K562 (cell line): ENCODE measurements around the gene PRAME. TPM values are rescaled to one million over a fixed set of nuclear protein-coding genes. Genes with fewer than 3 reads are reported as not detected.

Source experiments
- ATAC-seq: fragments of 200-7000 bp; cut with Tn5 transposase; 3 replicates; pipeline ENCODE4 v1.9.1; 2020; ENCODE audit warnings: moderate library complexity
- BruUV-seq: library from RNA; stranded (reverse); fragments of 400-500 nt; replicated peaks from 2 replicates; lab custom pipeline; 2021; lab: Mats Ljungman, UMichigan
- CTCF ChIA-PET: fragments of 300-600 bp; formaldehyde crosslinking; extraction: SDS; loops from one replicate; lab custom pipeline; 2021; ENCODE audit warnings: low intra/inter-chr PET ratio; lab: Yijun Ruan, JAX
- POLR2A ChIA-PET: fragments of 300-600, 350-650 bp; sonication (Branson Sonifier 250); formaldehyde crosslinking; extraction: SDS; loops from one replicate; lab custom pipeline; 2021; ENCODE audit warnings: antibody characterized with exemption, inconsistent platforms; lab: Yijun Ruan, JAX
- DNase-seq, 4 experiments: peaks; one replicate each; pipeline versions ENCODE4 v3.0.0 to v3.0.0-alpha.2; 2011 to 2018; ENCODE audit warnings: low spot score in 3 of 4, mixed read lengths in 3 of 4; ENCODE audit errors: extremely low read depth in 1 of 4
- FAIRE-seq: peaks from 2 replicates; lab custom pipeline; 2011; peaks lifted over from hg19 to GRCh38; lab: Jason Lieb, UNC
- H2AFZ ChIP-seq: 2 replicates; pipeline ENCODE4 v1.6.0; 2011; ENCODE audit warnings: low read depth, low read length, control low read depth, inconsistent platforms
- H3K27ac ChIP-seq: fragments of 200-600 bp; 3 replicates; pipeline ENCODE4 v1.8.0; 2011; ENCODE audit warnings: low read depth, mild to moderate bottlenecking, control low read depth, inconsistent platforms, low read length, moderate library complexity, mixed read lengths; ENCODE audit errors: extremely low read depth
- H3K27me3 ChIP-seq, 2 experiments: fragments of 300-600 bp in 1 of 2; 2 replicates in 1 of 2; 3 replicates in 1 of 2; pipeline versions ENCODE4 v1.6.0 to v1.8.0; 2011; ENCODE audit warnings: inconsistent platforms in 2 of 2, low read length in 2 of 2, mild to moderate bottlenecking in 1 of 2, mixed read lengths in 1 of 2, moderate library complexity in 1 of 2; ENCODE audit not compliant: control insufficient read depth in 2 of 2, insufficient read depth in 2 of 2
- H3K36me3 ChIP-seq: fragments of 300-600 bp; 3 replicates; pipeline ENCODE4 v1.8.0; 2011; ENCODE audit warnings: mild to moderate bottlenecking, low read length, inconsistent platforms; ENCODE audit not compliant: control insufficient read depth, insufficient read depth
- H3K4me1 ChIP-seq, 2 experiments: fragments of 200-600 bp in 1 of 2; replicated peaks in 1 of 2; 2 replicates in 1 of 2; 3 replicates in 1 of 2; pipeline versions ENCODE4 v1.5.1 to v1.8.0; 2011; ENCODE audit warnings: inconsistent platforms in 2 of 2, low read length in 2 of 2, mild to moderate bottlenecking in 1 of 2, mixed read lengths in 1 of 2, moderate library complexity in 1 of 2; ENCODE audit not compliant: control insufficient read depth in 2 of 2, insufficient read depth in 2 of 2
- H3K4me2 ChIP-seq: 2 replicates; pipeline ENCODE4 v1.6.1; 2011; ENCODE audit warnings: low read length, control low read depth, inconsistent platforms, mixed read lengths; ENCODE audit not compliant: insufficient read depth
- H3K4me3 ChIP-seq: fragments of 200-600 bp; sonication (generic), shearing (Covaris generic); 2 replicates; pipeline ENCODE4 v1.5.1; 2016; ENCODE audit warnings: control low read depth, inconsistent platforms
- H3K79me2 ChIP-seq: fragments of 200-600 bp; 3 replicates; pipeline ENCODE4 v1.8.0; 2011; ENCODE audit warnings: low read length, inconsistent platforms; ENCODE audit not compliant: control insufficient read depth, insufficient read depth
- H3K9ac ChIP-seq, 2 experiments: 2 replicates each; pipeline versions ENCODE4 v1.6.0 to v1.6.1; 2011; ENCODE audit warnings: low read depth in 2 of 2, low read length in 2 of 2, control low read depth in 1 of 2, inconsistent platforms in 1 of 2, mild to moderate bottlenecking in 1 of 2, mixed read lengths in 1 of 2; ENCODE audit not compliant: insufficient read depth in 1 of 2
- H3K9me1 ChIP-seq: one replicate; pipeline ENCODE4 v1.6.0; 2011; ENCODE audit warnings: inconsistent platforms, mild to moderate bottlenecking, low read length, moderate library complexity; ENCODE audit not compliant: control insufficient read depth, insufficient read depth
- H3K9me3 ChIP-seq: replicated peaks from 2 replicates; pipeline ENCODE4 v1.5.1; 2011; ENCODE audit warnings: low read depth, low read length, inconsistent platforms; ENCODE audit not compliant: control insufficient read depth, insufficient read depth
- H4K20me1 ChIP-seq: replicated peaks from 2 replicates; pipeline ENCODE4 v1.6.1; 2011; ENCODE audit warnings: low read length, inconsistent platforms, mixed read lengths; ENCODE audit not compliant: control insufficient read depth, insufficient read depth
- CBFA2T3 ChIP-seq: fragments of 450-650 bp; IDR thresholded peaks from 2 replicates; pipeline ENCODE4 v1.6.1; 2017
- CHD1 ChIP-seq: fragments of 200-600 bp; sonication (generic); IDR thresholded peaks from one replicate; pipeline ENCODE4 v1.6.1; 2012; ENCODE audit warnings: mild to moderate bottlenecking, moderate library complexity, low read length, inconsistent platforms
- FOXK1 ChIP-seq: sonication (generic); formaldehyde crosslinking; IDR thresholded peaks from 2 replicates; pipeline ENCODE4 v1.8.0; 2022; ENCODE audit warnings: missing genetic modification reagents, mild to moderate bottlenecking, borderline replicate concordance
- GABPB1 ChIP-seq: sonication (generic); formaldehyde crosslinking; IDR thresholded peaks from 2 replicates; pipeline ENCODE4 v1.8.0; 2022; ENCODE audit warnings: mild to moderate bottlenecking, missing genetic modification reagents
- NFIX ChIP-seq: fragments of 250-450 bp; sonication (Bioruptor Pico); IDR thresholded peaks from 2 replicates; pipeline ENCODE4 v1.4.0; 2020; ENCODE audit warnings: low read depth, mild to moderate bottlenecking, moderate library complexity
- ZFP36 ChIP-seq: fragments of 150-350 bp; IDR thresholded peaks from 2 replicates; pipeline ENCODE4 v1.6.1; 2018; ENCODE audit warnings: low read length, low read depth; ENCODE audit not compliant: partially characterized antibody
- ZNF121 ChIP-seq: sonication (generic); formaldehyde crosslinking; conservative IDR thresholded peaks from 2 replicates; pipeline ENCODE4 v1.8.0; 2022; ENCODE audit warnings: missing genetic modification reagents
- ZNF316 ChIP-seq: fragments of 450-650 bp; IDR thresholded peaks from 2 replicates; pipeline ENCODE4 v1.6.1; 2016
- ZNF77 ChIP-seq: fragments of 250-450 bp; sonication (Bioruptor Pico); IDR thresholded peaks from 2 replicates; pipeline ENCODE4 v1.5.0; 2020
- WGBS: fragments of 100-300 bp; shearing (Covaris generic); methylation state at CpG from one replicate; pipeline ENCODE4 v1.1.6; 2016; ENCODE audit warnings: low coverage, mixed read lengths; ENCODE audit not compliant: insufficient coverage; ENCODE audit errors: missing lambda C conversion rate; 5-methylcytosine and 5-hydroxymethylcytosine counted together
- in situ Hi-C: fragments of 300-500 bp; cut with MboI; formaldehyde crosslinking; loops from 4 replicates; pipeline ENCODE4 v1.15.0; 2018; ENCODE audit warnings: inconsistent platforms, mixed read lengths
- intact Hi-C: fragments of 100-400 bp; cut with micrococcal nuclease; formaldehyde crosslinking; loops from 2 replicates; pipeline ENCODE4 v1.14.2; 2022
- polyA plus RNA-seq, 8 experiments: library from polyadenylated mRNA; depleted of rRNA in 4 of 8; stranded (reverse) in 5 of 8; unstranded in 3 of 8; fragments of >200 nt; fragmentation: Nextera tagmentation in 2 of 8; fragmentation: Illumina TruSeq in 1 of 8; extraction: Ambion mirVana in 2 of 8; extraction: Trizol in 1 of 8; gene quantifications; 2 replicates each; pipeline versions ENCODE4 v1.2.1 to v1.2.3, GENCODE V29; 2011 to 2014; ENCODE audit warnings: inconsistent platforms in 1 of 8, missing spikeins in 1 of 8
- total RNA-seq, 7 experiments: library from RNA; depleted of rRNA in 6 of 7; stranded (reverse); fragments of >200 nt in 6 of 7; fragmentation: Illumina TruSeq in 2 of 7; extraction: Trizol in 2 of 7; gene quantifications; 2 replicates each; pipeline versions ENCODE4 v1.2.1 to v1.2.3, GENCODE V29; 2011 to 2021; ENCODE audit warnings: low replicate concordance in 1 of 7
- TF ChIP-seq, protein P1 (sequence below): fragments of 450-650 bp; conservative IDR thresholded peaks from 2 replicates; pipeline ENCODE4 v1.6.1; 2016; ENCODE audit warnings: missing genetic modification characterization, low read depth, mild to moderate bottlenecking, missing compliant biosample characterization, moderate library complexity
- TF ChIP-seq, protein P2 (sequence below): sonication (generic); formaldehyde crosslinking; IDR thresholded peaks from 2 replicates; pipeline ENCODE4 v1.8.1; 2023; ENCODE audit warnings: mild to moderate bottlenecking, missing genetic modification reagents
- TF ChIP-seq, protein P3 (sequence below): sonication (generic); formaldehyde crosslinking; IDR thresholded peaks from 2 replicates; pipeline ENCODE4 v1.8.1; 2023; ENCODE audit warnings: mild to moderate bottlenecking, missing genetic modification reagents, moderate library complexity
- TF ChIP-seq, protein P4 (sequence below), 2 experiments: fragments of 450-650 bp in 1 of 2; sonication (generic) in 1 of 2; formaldehyde crosslinking; conservative IDR thresholded peaks; 2 replicates each; pipeline versions ENCODE4 v1.4.0 to v1.8.1; 2020 to 2022; ENCODE audit warnings: mild to moderate bottlenecking in 1 of 2, missing genetic modification reagents in 1 of 2
- TF ChIP-seq, protein P5 (sequence below): sonication (generic); formaldehyde crosslinking; IDR thresholded peaks from 2 replicates; pipeline ENCODE4 v1.8.0; 2022; ENCODE audit warnings: missing genetic modification reagents, mild to moderate bottlenecking, borderline replicate concordance

PRAME gene
- total and polyA plus RNA-seq, 9 of the 15 experiments (the other 6 are each of a cell fraction or from before 2014, with no cell fraction given): 662 to 2,141 (median 1,142) TPM

DNA sequence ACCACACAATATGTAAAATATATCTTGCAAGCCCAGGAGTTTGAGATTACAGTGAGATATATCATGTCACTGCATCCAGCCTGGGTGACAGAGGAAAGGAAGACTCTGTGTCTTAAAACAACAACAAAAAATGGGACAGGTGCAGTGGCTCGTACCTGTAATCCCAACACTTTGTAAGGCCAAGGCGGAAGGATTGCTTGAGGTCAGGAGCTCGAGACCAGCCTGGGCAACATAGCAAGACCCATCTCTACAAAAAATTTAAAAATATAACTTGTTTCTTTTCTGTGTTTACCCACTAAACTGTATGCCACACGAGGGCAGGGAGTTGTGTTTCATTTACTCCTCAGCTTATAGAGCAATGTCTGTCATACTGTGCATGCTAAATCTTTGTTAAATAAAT lies 42.1 kb downstream of the PRAME start:
- CTCF ChIA-PET: no interaction called here
- Histone ChIP-seq H3K4me1 (peaks cover 27% of the 10 kb centered on the region in 2 experiments), H4K20me1 (no peaks in the 10 kb centered on the region), H3K4me2 (no peak overlapping the region), H3K4me3 (no peak overlapping the region), H3K9ac (no peak overlapping the region), H2AFZ (no peak overlapping the region), H3K27ac (no peak overlapping the region), H3K9me1 (peaks cover 4% of the 10 kb centered on the region), H3K79me2 (peaks cover 20% of the 10 kb centered on the region), H3K9me3 (peaks cover 5% of the 10 kb centered on the region; the same call in 1 of the 2 replicates), H3K27me3 (no peaks in the 10 kb centered on the region), H3K36me3 (peaks cover 39% of the 10 kb centered on the region)
- no peak for FAIRE-seq
- no TSS peak for BruUV-seq
- 69% methylated on average over 4 of the region's 4 CpGs for WGBS
- POLR2A ChIA-PET: interaction anchor here (1.1 to 14.7 kb wide), 4 partner anchors 11 to 33 kb away, joined by 3 to 289 read pairs (median 4); partner anchors contain the start of gene ZNF280B
- intact Hi-C loops: no loop called here
- in situ Hi-C loops: no loop called here
- no peak for ATAC-seq
- peak in 1 of 4 experiments; percentile 49 for DNase-seq
- TF ChIP-seq ZNF77 (CRISPR knock-in tag) (no peak), ZFP36 (no peak), CBFA2T3 (no peak), NFIX (CRISPR knock-in tag) (no peak), CHD1 (no peak), FOXK1 (peak; percentile 71; the same call in 1 of the 2 replicates), ZNF316 (no peak), GABPB1 (CRISPR knock-in tag) (peak; percentile 18; the same call in 1 of the 2 replicates), ZNF121 (CRISPR knock-in tag) (peak; percentile 99)
- TF ChIP-seq, protein P1, sequence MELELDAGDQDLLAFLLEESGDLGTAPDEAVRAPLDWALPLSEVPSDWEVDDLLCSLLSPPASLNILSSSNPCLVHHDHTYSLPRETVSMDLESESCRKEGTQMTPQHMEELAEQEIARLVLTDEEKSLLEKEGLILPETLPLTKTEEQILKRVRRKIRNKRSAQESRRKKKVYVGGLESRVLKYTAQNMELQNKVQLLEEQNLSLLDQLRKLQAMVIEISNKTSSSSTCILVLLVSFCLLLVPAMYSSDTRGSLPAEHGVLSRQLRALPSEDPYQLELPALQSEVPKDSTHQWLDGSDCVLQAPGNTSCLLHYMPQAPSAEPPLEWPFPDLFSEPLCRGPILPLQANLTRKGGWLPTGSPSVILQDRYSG (tag): no peak
- TF ChIP-seq, protein P2, sequence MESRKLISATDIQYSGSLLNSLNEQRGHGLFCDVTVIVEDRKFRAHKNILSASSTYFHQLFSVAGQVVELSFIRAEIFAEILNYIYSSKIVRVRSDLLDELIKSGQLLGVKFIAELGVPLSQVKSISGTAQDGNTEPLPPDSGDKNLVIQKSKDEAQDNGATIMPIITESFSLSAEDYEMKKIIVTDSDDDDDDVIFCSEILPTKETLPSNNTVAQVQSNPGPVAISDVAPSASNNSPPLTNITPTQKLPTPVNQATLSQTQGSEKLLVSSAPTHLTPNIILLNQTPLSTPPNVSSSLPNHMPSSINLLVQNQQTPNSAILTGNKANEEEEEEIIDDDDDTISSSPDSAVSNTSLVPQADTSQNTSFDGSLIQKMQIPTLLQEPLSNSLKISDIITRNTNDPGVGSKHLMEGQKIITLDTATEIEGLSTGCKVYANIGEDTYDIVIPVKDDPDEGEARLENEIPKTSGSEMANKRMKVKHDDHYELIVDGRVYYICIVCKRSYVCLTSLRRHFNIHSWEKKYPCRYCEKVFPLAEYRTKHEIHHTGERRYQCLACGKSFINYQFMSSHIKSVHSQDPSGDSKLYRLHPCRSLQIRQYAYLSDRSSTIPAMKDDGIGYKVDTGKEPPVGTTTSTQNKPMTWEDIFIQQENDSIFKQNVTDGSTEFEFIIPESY: 0 out of 2 replicates have a peak, but pooled peaks have one; percentile 26
- TF ChIP-seq, protein P3, sequence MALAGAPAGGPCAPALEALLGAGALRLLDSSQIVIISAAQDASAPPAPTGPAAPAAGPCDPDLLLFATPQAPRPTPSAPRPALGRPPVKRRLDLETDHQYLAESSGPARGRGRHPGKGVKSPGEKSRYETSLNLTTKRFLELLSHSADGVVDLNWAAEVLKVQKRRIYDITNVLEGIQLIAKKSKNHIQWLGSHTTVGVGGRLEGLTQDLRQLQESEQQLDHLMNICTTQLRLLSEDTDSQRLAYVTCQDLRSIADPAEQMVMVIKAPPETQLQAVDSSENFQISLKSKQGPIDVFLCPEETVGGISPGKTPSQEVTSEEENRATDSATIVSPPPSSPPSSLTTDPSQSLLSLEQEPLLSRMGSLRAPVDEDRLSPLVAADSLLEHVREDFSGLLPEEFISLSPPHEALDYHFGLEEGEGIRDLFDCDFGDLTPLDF (CRISPR knock-in tag): peak; percentile 42; the same call in 1 of the 2 replicates
- TF ChIP-seq, protein P4, sequence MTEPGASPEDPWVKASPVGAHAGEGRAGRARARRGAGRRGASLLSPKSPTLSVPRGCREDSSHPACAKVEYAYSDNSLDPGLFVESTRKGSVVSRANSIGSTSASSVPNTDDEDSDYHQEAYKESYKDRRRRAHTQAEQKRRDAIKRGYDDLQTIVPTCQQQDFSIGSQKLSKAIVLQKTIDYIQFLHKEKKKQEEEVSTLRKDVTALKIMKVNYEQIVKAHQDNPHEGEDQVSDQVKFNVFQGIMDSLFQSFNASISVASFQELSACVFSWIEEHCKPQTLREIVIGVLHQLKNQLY (CRISPR knock-in tag; conservative IDR thresholded peaks at IDR 0.05): 0 out of 4 replicates have a peak, but pooled peaks of 1 of the 2 experiments have one; percentile 46
- TF ChIP-seq, protein P5, sequence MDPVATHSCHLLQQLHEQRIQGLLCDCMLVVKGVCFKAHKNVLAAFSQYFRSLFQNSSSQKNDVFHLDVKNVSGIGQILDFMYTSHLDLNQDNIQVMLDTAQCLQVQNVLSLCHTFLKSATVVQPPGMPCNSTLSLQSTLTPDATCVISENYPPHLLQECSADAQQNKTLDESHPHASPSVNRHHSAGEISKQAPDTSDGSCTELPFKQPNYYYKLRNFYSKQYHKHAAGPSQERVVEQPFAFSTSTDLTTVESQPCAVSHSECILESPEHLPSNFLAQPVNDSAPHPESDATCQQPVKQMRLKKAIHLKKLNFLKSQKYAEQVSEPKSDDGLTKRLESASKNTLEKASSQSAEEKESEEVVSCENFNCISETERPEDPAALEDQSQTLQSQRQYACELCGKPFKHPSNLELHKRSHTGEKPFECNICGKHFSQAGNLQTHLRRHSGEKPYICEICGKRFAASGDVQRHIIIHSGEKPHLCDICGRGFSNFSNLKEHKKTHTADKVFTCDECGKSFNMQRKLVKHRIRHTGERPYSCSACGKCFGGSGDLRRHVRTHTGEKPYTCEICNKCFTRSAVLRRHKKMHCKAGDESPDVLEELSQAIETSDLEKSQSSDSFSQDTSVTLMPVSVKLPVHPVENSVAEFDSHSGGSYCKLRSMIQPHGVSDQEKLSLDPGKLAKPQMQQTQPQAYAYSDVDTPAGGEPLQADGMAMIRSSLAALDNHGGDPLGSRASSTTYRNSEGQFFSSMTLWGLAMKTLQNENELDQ (CRISPR knock-in tag): peak; percentile 69; the same call in 1 of the 2 replicates
